Tibial artery (tissue), 4 donors: Measurements from ENCODE around the gene MFSD6.

Experiments
- DNase-seq, 2 donors: peaks; one replicate each; pipeline ENCODE4 v3.0.0-alpha.2; 2019
- H3K27ac ChIP-seq, 2 donors: fragments of 200-600 bp; sonication (generic) in 1 of 2; 1 replicate in 1 of 2; 2 replicates in 1 of 2; pipeline ENCODE4 v1.5.1; 2018 to 2019; ENCODE audit warnings: mild to moderate bottlenecking in 1 of 2
- H3K27me3 ChIP-seq, 2 donors: fragments of 200-600 bp; sonication (generic) in 1 of 2; one replicate each; pipeline versions ENCODE4 v1.5.1 to v1.6.0; 2016 to 2019
- H3K36me3 ChIP-seq, 3 donors: fragments of 200-600 bp; sonication (generic) in 2 of 3; one replicate each; pipeline ENCODE4 v1.5.1; 2016 to 2019; ENCODE audit warnings: mild to moderate bottlenecking in 2 of 3
- H3K4me1 ChIP-seq, 4 donors: fragments of 200-600 bp; sonication (generic) in 2 of 4; 1 replicate in 3 of 4; 2 replicates in 1 of 4; pipeline ENCODE4 v1.5.1; 2016 to 2019
- H3K4me3 ChIP-seq, 2 donors: fragments of 200-600 bp; sonication (generic) in 1 of 2; 1 replicate in 1 of 2; 2 replicates in 1 of 2; pipeline ENCODE4 v1.5.1; 2018 to 2019; ENCODE audit warnings: mild to moderate bottlenecking in 2 of 2
- H3K9me3 ChIP-seq, 3 donors: fragments of 200-600 bp; sonication (generic) in 1 of 3; one replicate each; pipeline ENCODE4 v1.5.1; 2016 to 2019
- intact Hi-C: fragments of 100-400 bp; cut with DNase I; formaldehyde crosslinking; loops from one replicate; pipeline ENCODE4 v1.15.0; 2023; ENCODE audit warnings: low total_unique reads
- TF ChIP-seq, protein P1 (sequence below), 2 experiments: fragments of 200-600 bp in 1 of 2; fragments of 450-650 bp in 1 of 2; IDR thresholded peaks; one replicate each; pipeline ENCODE4 v1.5.1; 2017 to 2019; ENCODE audit warnings: antibody characterized with exemption in 2 of 2, mild to moderate bottlenecking in 1 of 2, moderate library complexity in 1 of 2

MFSD6 gene

DNA sequence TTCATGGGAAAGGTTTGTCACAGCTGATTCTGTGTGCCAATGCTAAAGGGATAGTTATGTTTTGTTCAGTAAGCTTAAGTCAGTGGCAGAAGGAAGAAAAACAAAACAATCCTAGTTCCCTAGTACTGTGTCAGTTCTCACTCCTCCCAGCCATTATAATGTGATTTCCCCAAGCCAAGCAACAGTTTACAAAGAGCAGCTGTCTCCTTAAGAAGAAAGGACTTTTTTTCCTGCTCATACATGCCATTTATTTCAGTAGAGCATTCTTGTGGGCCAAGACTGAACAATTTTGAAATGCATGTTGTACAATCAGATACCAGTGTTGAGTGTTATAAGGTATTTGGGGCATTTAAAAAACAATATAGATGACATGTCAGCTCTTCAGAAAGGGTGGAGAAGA, 74.3 kb downstream of the MFSD6 start:
- no peak for DNase-seq
- Histone ChIP-seq H3K27ac (no peak overlapping the region), H3K4me3 (no peak overlapping the region), H3K27me3 (no peaks in the 10 kb centered on the region), H3K9me3 (no peaks in the 10 kb centered on the region), H3K4me1 (peaks cover 0 to 8% (median 2%) of the 10 kb centered on the region in 4 donors), H3K36me3 (no peaks in the 10 kb centered on the region)
- intact Hi-C loops: no loop called here
- TF ChIP-seq, protein P1, sequence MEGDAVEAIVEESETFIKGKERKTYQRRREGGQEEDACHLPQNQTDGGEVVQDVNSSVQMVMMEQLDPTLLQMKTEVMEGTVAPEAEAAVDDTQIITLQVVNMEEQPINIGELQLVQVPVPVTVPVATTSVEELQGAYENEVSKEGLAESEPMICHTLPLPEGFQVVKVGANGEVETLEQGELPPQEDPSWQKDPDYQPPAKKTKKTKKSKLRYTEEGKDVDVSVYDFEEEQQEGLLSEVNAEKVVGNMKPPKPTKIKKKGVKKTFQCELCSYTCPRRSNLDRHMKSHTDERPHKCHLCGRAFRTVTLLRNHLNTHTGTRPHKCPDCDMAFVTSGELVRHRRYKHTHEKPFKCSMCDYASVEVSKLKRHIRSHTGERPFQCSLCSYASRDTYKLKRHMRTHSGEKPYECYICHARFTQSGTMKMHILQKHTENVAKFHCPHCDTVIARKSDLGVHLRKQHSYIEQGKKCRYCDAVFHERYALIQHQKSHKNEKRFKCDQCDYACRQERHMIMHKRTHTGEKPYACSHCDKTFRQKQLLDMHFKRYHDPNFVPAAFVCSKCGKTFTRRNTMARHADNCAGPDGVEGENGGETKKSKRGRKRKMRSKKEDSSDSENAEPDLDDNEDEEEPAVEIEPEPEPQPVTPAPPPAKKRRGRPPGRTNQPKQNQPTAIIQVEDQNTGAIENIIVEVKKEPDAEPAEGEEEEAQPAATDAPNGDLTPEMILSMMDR (IDR thresholded peaks at IDR 0.05): no peak

DNA sequence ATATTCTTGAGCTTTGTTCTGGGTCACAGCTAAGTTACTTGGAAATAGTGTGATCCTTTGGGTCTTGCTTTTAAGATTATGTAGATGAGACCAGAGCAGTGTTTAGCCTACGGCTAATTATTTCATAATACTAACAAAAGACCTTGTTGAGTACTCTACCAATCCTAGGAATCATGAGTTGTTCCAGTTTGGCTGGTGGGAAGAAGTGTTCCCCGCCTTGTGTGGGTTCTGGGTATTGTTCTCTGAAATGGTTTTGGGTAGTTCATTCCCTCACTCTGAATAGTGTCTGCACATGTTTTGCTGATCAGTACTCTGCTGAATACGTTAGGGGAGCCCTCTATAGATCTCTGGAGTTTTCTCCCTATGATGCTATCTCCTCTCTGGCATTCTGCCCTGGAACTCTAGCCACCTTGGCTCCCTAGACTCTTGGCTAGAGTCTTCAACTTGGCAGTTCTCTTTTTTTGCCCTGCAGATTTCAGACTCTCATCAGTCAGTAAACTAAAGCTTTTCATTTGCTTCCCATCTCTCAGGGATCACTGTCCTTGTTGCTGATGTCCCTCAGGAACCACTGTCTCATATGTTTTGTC, 78.0 kb downstream of the MFSD6 start:
- H3K27ac ChIP-seq: no peak overlapping the region
- intact Hi-C loops: no loop called here
- no peak for DNase-seq
- H3K36me3 ChIP-seq: peaks cover 13 to 21% (median 13%) of the 10 kb centered on the region in 3 donors
- no peak overlapping the region for H3K4me3 ChIP-seq
- TF ChIP-seq, protein P1 (IDR thresholded peaks at IDR 0.05): no peak
- no peaks in the 10 kb centered on the region for H3K27me3 ChIP-seq
- H3K9me3 ChIP-seq: no peaks in the 10 kb centered on the region
- no peaks in the 10 kb centered on the region for H3K4me1 ChIP-seq

- no peaks in the 10 kb centered on the region for H3K4me1 ChIP-seq
- peaks cover 19 to 27% (median 25%) of the 10 kb centered on the region in 3 donors for H3K36me3 ChIP-seq
- TF ChIP-seq, protein P1 (IDR thresholded peaks at IDR 0.05): no peak
- H3K27ac ChIP-seq: no peak overlapping the region
- intact Hi-C loops: no loop called here
- DNase-seq: no peak
- H3K4me3 ChIP-seq: no peak overlapping the region
- no peaks in the 10 kb centered on the region for H3K27me3 ChIP-seq
- H3K9me3 ChIP-seq: no peaks in the 10 kb centered on the region
These were observed 80.5 kb downstream of the MFSD6 start for GRCh38 chr2:190488516-190489233.

- Histone ChIP-seq H3K9me3 (no peaks in the 10 kb centered on the region), H3K27ac (no peak overlapping the region), H3K27me3 (no peaks in the 10 kb centered on the region), H3K4me3 (no peak overlapping the region), H3K36me3 (peaks cover 19 to 27% (median 25%) of the 10 kb centered on the region in 3 donors), H3K4me1 (no peaks in the 10 kb centered on the region)
- intact Hi-C loops: no loop called here
- TF ChIP-seq, protein P1 (IDR thresholded peaks at IDR 0.05): no peak
- no peak for DNase-seq
These were observed 81.3 kb downstream of the MFSD6 start for GRCh38 chr2:190489475-190489874.

- Histone ChIP-seq H3K4me3 (no peak overlapping the region), H3K36me3 (peaks cover 19 to 27% (median 25%) of the 10 kb centered on the region in 3 donors), H3K27me3 (no peaks in the 10 kb centered on the region), H3K9me3 (no peaks in the 10 kb centered on the region), H3K27ac (no peak overlapping the region), H3K4me1 (no peaks in the 10 kb centered on the region)
- TF ChIP-seq, protein P1 (IDR thresholded peaks at IDR 0.05): no peak
- no peak for DNase-seq
- intact Hi-C loops: no loop called here
These were observed 82.3 kb downstream of the MFSD6 start for GRCh38 chr2:190490502-190490901.
